DMS 273 treated with DMSO at 0.1 percent for 48 hours (cell line): ENCODE data around the gene TLR4.

ENCODE experiments used
- DNase-seq: peaks from one replicate; lab custom pipeline; 2025; lab: John Stamatoyannopoulos, UW

TLR4 gene

GRCh38 chr9:117715411-117715989 is 11.3 kb downstream of the TLR4 start:
- DNase-seq = no peak

- DNase-seq = no peak
Measured at GRCh38 chr9:117718085-117718484, 13.9 kb downstream of the TLR4 start.

- DNase-seq = no peak
Measured at GRCh38 chr9:117718701-117719100, 14.5 kb downstream of the TLR4 start.

GRCh38 chr9:117719161-117719920 is 15.1 kb downstream of the TLR4 start:
- no peak for DNase-seq

- DNase-seq = no peak
Measured at GRCh38 chr9:117720066-117720465, 15.9 kb downstream of the TLR4 start.

- DNase-seq = no peak
Measured at GRCh38 chr9:117720555-117720954, 16.4 kb downstream of the TLR4 start.

- DNase-seq = no peak
Measured at GRCh38 chr9:117720987-117721386, 16.8 kb downstream of the TLR4 start.

- DNase-seq = no peak
Measured at GRCh38 chr9:117722108-117722761, 18.0 kb downstream of the TLR4 start.

GRCh38 chr9:117723986-117724625 is 19.9 kb downstream of the TLR4 start:
- DNase-seq = no peak

GRCh38 chr9:117725426-117725887 is 21.3 kb downstream of the TLR4 start:
- DNase-seq = no peak

GRCh38 chr9:117729375-117729774 is 25.2 kb downstream of the TLR4 start:
- no peak for DNase-seq

- no peak for DNase-seq
Measured at GRCh38 chr9:117732494-117732893, 28.3 kb downstream of the TLR4 start.

- no peak for DNase-seq
Measured at GRCh38 chr9:117733465-117733864, 29.3 kb downstream of the TLR4 start.

GRCh38 chr9:117734082-117734481 is 29.9 kb downstream of the TLR4 start:
- no peak for DNase-seq

GRCh38 chr9:117734523-117735314 is 30.5 kb downstream of the TLR4 start:
- no peak for DNase-seq

GRCh38 chr9:117737721-117738226 is 33.6 kb downstream of the TLR4 start:
- DNase-seq = no peak

- DNase-seq = no peak
Measured at GRCh38 chr9:117739206-117739605, 35.0 kb downstream of the TLR4 start.

GRCh38 chr9:117739624-117740347 is 35.6 kb downstream of the TLR4 start:
- no peak for DNase-seq

GRCh38 chr9:117742131-117742530 is 37.9 kb downstream of the TLR4 start:
- DNase-seq = no peak

- DNase-seq = no peak
Measured at GRCh38 chr9:117744369-117744768, 40.2 kb downstream of the TLR4 start.

- no peak for DNase-seq
Measured at GRCh38 chr9:117744856-117745389, 40.7 kb downstream of the TLR4 start.
